B cell (primary cell): Measurements from ENCODE around the gene TMEM156. TPM values are rescaled to one million over a fixed set of nuclear protein-coding genes. Genes with fewer than 3 reads are reported as not detected.
A peak's percentile ranks its signal among the peaks of the same experiment; 100 is the strongest.

ENCODE experiments used
- ATAC-seq: fragments of 200-7000 bp; cut with Tn5 transposase; one replicate; pipeline ENCODE4 v1.10.0; 2021; ENCODE audit warnings: low read depth, mild to moderate bottlenecking, moderate number of reproducible peaks, moderate library complexity
- CTCF ChIA-PET: fragments of 350-600 bp; sonication (Branson Sonifier 250); formaldehyde crosslinking; loops from one replicate; lab custom pipeline; 2021; ENCODE audit warnings: antibody characterized with exemption, inconsistent platforms; lab: Charles Lee
- POLR2A ChIA-PET: fragments of 350-600 bp; sonication (Branson Sonifier 250); formaldehyde crosslinking; loops from one replicate; lab custom pipeline; 2021; ENCODE audit warnings: antibody characterized with exemption; lab: Charles Lee
- DNase-seq: peaks from one replicate; pipeline ENCODE4 v3.0.0; 2013
- H2AFZ ChIP-seq: 2 replicates; pipeline ENCODE4 v1.6.1; 2012; ENCODE audit warnings: mild to moderate bottlenecking, low read depth, low read length; ENCODE audit not compliant: insufficient read depth, poor library complexity, severe bottlenecking
- H3K27ac ChIP-seq, 2 donors: 1 replicate in 1 of 2; 2 replicates in 1 of 2; pipeline ENCODE4 v1.5.1; 2012 to 2013; ENCODE audit warnings: low read length in 2 of 2, mild to moderate bottlenecking in 2 of 2, moderate library complexity in 1 of 2
- H3K27me3 ChIP-seq, 4 experiments: fragments of 200-600 bp in 1 of 4; sonication (generic) in 1 of 4; replicated peaks in 1 of 4; 1 replicate in 2 of 4; 2 replicates in 2 of 4; pipeline versions ENCODE4 v1.6.1 to v1.7.0; 2013 to 2016; ENCODE audit warnings: low read length in 3 of 4, mild to moderate bottlenecking in 2 of 4, mixed read lengths in 1 of 4, moderate library complexity in 1 of 4; ENCODE audit not compliant: insufficient read depth in 4 of 4, control insufficient read depth in 3 of 4; ENCODE audit errors: control extremely low read depth in 1 of 4
- H3K36me3 ChIP-seq, 2 experiments: replicated peaks in 1 of 2; 1 replicate in 1 of 2; 2 replicates in 1 of 2; pipeline versions ENCODE4 v1.6.1 to v1.7.1; 2013; ENCODE audit warnings: low read length in 1 of 2; ENCODE audit not compliant: insufficient read depth in 2 of 2, control insufficient read depth in 1 of 2; ENCODE audit errors: control extremely low read depth in 1 of 2, extremely low read depth in 1 of 2
- H3K4me1 ChIP-seq, 2 donors: fragments of 200-600 bp in 1 of 2; sonication (generic) in 1 of 2; 1 replicate in 1 of 2; 2 replicates in 1 of 2; pipeline versions ENCODE4 v1.5.1 to v1.6.1; 2013 to 2017; ENCODE audit warnings: low read length in 2 of 2; ENCODE audit not compliant: control insufficient read depth in 2 of 2, insufficient read depth in 2 of 2
- H3K4me2 ChIP-seq: replicated peaks from 2 replicates; pipeline ENCODE3; 2012; ENCODE audit warnings: mild to moderate bottlenecking, low read depth, low read length; ENCODE audit not compliant: poor library complexity, severe bottlenecking
- H3K4me3 ChIP-seq, 5 experiments: fragments of 200-600 bp in 1 of 5; sonication (generic) in 1 of 5; 1 replicate in 3 of 5; 2 replicates in 2 of 5; pipeline versions ENCODE4 v1.5.1 to v1.7.0; 2011 to 2016; ENCODE audit warnings: low read length in 4 of 5, mild to moderate bottlenecking in 4 of 5, low read depth in 2 of 5, control low read depth in 1 of 5, moderate library complexity in 1 of 5; ENCODE audit not compliant: insufficient read depth in 1 of 5; ENCODE audit errors: control extremely low read depth in 1 of 5, extremely low read depth in 1 of 5
- H3K79me2 ChIP-seq: fragments of 200-600 bp; sonication (generic); one replicate; pipeline ENCODE4 v1.6.0; 2016; ENCODE audit warnings: low read length; ENCODE audit not compliant: control insufficient read depth, insufficient read depth
- H3K9ac ChIP-seq: fragments of 200-600 bp; sonication (generic); 2 replicates; pipeline ENCODE4 v1.6.1; 2017; ENCODE audit warnings: mild to moderate bottlenecking, low read length, moderate library complexity
- H3K9me3 ChIP-seq, 3 donors: one replicate each; pipeline versions ENCODE4 v1.6.1 to v1.7.1; 2013; ENCODE audit warnings: low read length in 2 of 3; ENCODE audit not compliant: control insufficient read depth in 2 of 3, insufficient read depth in 1 of 3; ENCODE audit errors: control extremely low read depth in 1 of 3
- H4K20me1 ChIP-seq: 2 replicates; pipeline ENCODE4 v1.6.0; 2012; ENCODE audit warnings: mild to moderate bottlenecking, low read length; ENCODE audit not compliant: insufficient read depth, control insufficient read depth, poor library complexity, severe bottlenecking
- H3K27ac Mint-ChIP-seq: one replicate; pipeline ENCODE4 v1.8.0; 2021; ENCODE audit warnings: mixed read lengths
- H3K27me3 Mint-ChIP-seq: one replicate; pipeline ENCODE4 v1.8.0; 2021; ENCODE audit warnings: mixed read lengths
- H3K4me1 Mint-ChIP-seq: one replicate; pipeline ENCODE4 v1.8.0; 2021; ENCODE audit warnings: mixed read lengths
- H3K4me3 Mint-ChIP-seq: one replicate; pipeline ENCODE4 v1.8.0; 2021; ENCODE audit warnings: mixed read lengths
- H3K9me3 Mint-ChIP-seq: one replicate; pipeline ENCODE4 v1.8.0; 2022; ENCODE audit warnings: mixed read lengths; ENCODE audit not compliant: insufficient read depth
- EZH2 ChIP-seq: IDR thresholded peaks from 2 replicates; pipeline ENCODE4 v1.6.1; 2012; ENCODE audit warnings: borderline replicate concordance, low read depth, mild to moderate bottlenecking, moderate library complexity, low read length; ENCODE audit not compliant: insufficient read depth, poor library complexity, severe bottlenecking
- WGBS: methylation state at CpG from one replicate; pipeline ENCODE4 v1.1.5; 2013; ENCODE audit warnings: missing lambda C conversion rate; ENCODE audit not compliant: insufficient coverage; 5-methylcytosine and 5-hydroxymethylcytosine counted together
- intact Hi-C: fragments of 100-400 bp; cut with micrococcal nuclease; formaldehyde crosslinking; loops from one replicate; pipeline ENCODE4 v1.10.0; 2022
- polyA plus RNA-seq: library from polyadenylated mRNA; depleted of rRNA; stranded (reverse); fragments of >200 nt; gene quantifications from 2 replicates; pipeline ENCODE4 v1.2.3, GENCODE V29; 2012
- total RNA-seq, 2 donors: library from RNA; stranded (reverse); fragments of 120-200 nt in 1 of 2; gene quantifications; 1 replicate in 1 of 2; 2 replicates in 1 of 2; pipeline versions ENCODE4 v1.2.3 to v1.2.4, GENCODE V29; 2013 to 2022
- TF ChIP-seq, protein P1 (sequence below): fragments of 200-600 bp; IDR thresholded peaks from one replicate; pipeline ENCODE4 v1.8.0; 2022; ENCODE audit warnings: antibody characterized with exemption, mild to moderate bottlenecking

Gene TMEM156
- total and polyA plus RNA-seq, 2 donors (not counting 1 experiment from before 2014, with no cell fraction given), result 58.4 to 59.9 TPM

DNA sequence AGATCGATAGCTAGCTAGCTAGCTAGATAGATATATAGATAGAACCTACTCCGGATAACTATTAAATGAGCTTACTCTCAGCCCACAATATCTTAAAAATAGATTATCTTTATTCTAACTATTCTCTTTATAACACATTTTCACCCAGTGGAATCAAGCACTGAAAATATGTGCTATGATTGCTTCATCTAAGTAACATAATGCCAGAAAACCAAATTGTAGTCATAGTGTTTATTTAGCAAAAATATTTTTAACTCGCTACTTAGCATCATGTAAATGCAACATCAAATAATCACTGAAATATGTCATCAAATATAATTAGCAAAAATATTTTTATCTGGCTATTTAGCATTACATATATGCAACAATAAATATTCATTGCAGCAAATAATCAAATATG, 1.5 kb downstream of the TMEM156 start:
- peaks cover 48% of the 10 kb centered on the region for H3K4me1 Mint-ChIP-seq
- H3K9ac ChIP-seq, result peak overlapping the region; percentile 80

More for the DNA sequence above, 1.5 kb downstream of the TMEM156 start:
- CTCF ChIA-PET, result interaction anchor here (0.6 to 4.7 kb wide), 5 partner anchors 10 to 128 kb away, joined by 3 to 41 read pairs (median 7); no protein-coding TSS in a partner anchor
- TF ChIP-seq, protein P1, sequence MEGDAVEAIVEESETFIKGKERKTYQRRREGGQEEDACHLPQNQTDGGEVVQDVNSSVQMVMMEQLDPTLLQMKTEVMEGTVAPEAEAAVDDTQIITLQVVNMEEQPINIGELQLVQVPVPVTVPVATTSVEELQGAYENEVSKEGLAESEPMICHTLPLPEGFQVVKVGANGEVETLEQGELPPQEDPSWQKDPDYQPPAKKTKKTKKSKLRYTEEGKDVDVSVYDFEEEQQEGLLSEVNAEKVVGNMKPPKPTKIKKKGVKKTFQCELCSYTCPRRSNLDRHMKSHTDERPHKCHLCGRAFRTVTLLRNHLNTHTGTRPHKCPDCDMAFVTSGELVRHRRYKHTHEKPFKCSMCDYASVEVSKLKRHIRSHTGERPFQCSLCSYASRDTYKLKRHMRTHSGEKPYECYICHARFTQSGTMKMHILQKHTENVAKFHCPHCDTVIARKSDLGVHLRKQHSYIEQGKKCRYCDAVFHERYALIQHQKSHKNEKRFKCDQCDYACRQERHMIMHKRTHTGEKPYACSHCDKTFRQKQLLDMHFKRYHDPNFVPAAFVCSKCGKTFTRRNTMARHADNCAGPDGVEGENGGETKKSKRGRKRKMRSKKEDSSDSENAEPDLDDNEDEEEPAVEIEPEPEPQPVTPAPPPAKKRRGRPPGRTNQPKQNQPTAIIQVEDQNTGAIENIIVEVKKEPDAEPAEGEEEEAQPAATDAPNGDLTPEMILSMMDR, result no peak
- TF ChIP-seq EZH2, result no peak
- peaks cover 65% of the 10 kb centered on the region for H3K79me2 ChIP-seq
- H3K9me3 Mint-ChIP-seq, result no peaks in the 10 kb centered on the region
- peak overlapping the region; percentile 60 for H3K27ac Mint-ChIP-seq
- peak overlapping the region; percentile 35 to 84 for H3K27ac ChIP-seq
- intact Hi-C loops, result loop anchor here (5.0 to 10.0 kb wide), 3 partner anchors 324 to 604 kb away; partner anchors contain the start of genes KLF3 and SMIM14
- WGBS, result no CpG with 5 or more reads among the region's 3 CpGs
- ATAC-seq (no peak), DNase-seq (no peak)
- no peaks in the 10 kb centered on the region for H3K27me3 ChIP-seq
- H3K27me3 Mint-ChIP-seq, result no peaks in the 10 kb centered on the region
- peaks cover 0 to 7% (median 0%) of the 10 kb centered on the region in 3 donors for H3K9me3 ChIP-seq
- peaks cover 0 to 7% of the 10 kb centered on the region in 2 experiments for H3K36me3 ChIP-seq
- POLR2A ChIA-PET, result interaction anchor here (0.9 kb wide), 1 partner anchor 15 kb away, joined by 4 read pairs; no protein-coding TSS in a partner anchor
- H2AFZ ChIP-seq, result peak overlapping the region; percentile 52
- H3K4me3 Mint-ChIP-seq, result peak overlapping the region; percentile 85
- H4K20me1 ChIP-seq, result no peaks in the 10 kb centered on the region
- peak overlapping the region; percentile 82 for H3K4me2 ChIP-seq
- H3K4me1 ChIP-seq, result peaks cover 36 to 45% of the 10 kb centered on the region in 2 donors
- peak overlapping the region; percentile 63 to 98 (median 69) for H3K4me3 ChIP-seq
